IMR-90 (cell line): ENCODE measurements around the gene EDARADD. TPM values are rescaled to one million over a fixed set of nuclear protein-coding genes. Genes with fewer than 3 reads are reported as not detected.

ENCODE experiments used
- ATAC-seq: fragments of 200-7000 bp; cut with Tn5 transposase; 2 replicates; pipeline ENCODE4 v1.9.1; 2020; ENCODE audit warnings: low read depth, mild to moderate bottlenecking, moderate library complexity
- BruUV-seq: library from RNA; stranded (reverse); fragments of 400-500 nt; replicated peaks from 2 replicates; lab custom pipeline; 2021; lab: Mats Ljungman, UMichigan
- CTCF ChIA-PET: fragments of 300-600 bp; formaldehyde crosslinking; extraction: SDS; loops from one replicate; lab custom pipeline; 2021; ENCODE audit warnings: antibody characterized with exemption; lab: Yijun Ruan, JAX
- POLR2A ChIA-PET: fragments of 300-600 bp; sonication (Branson Sonifier 250); formaldehyde crosslinking; loops from one replicate; lab custom pipeline; 2022; ENCODE audit warnings: antibody characterized with exemption; ENCODE audit not compliant: unreplicated experiment; lab: Charles Lee
- DNase-seq: peaks from one replicate; pipeline ENCODE4 v3.0.0; 2013
- H2AFZ ChIP-seq: replicated peaks from 2 replicates; pipeline ENCODE3; 2013; ENCODE audit warnings: low read length, mild to moderate bottlenecking; ENCODE audit not compliant: poor library complexity
- H2AK5ac ChIP-seq: 2 replicates; pipeline ENCODE4 v1.6.1; 2013; ENCODE audit warnings: low read depth, low read length, inconsistent platforms
- H2AK9ac ChIP-seq: replicated peaks from 2 replicates; pipeline ENCODE3; 2013; ENCODE audit warnings: mild to moderate bottlenecking, low read depth, low read length, moderate library complexity; ENCODE audit not compliant: poor library complexity
- H2BK120ac ChIP-seq: 2 replicates; pipeline ENCODE4 v1.6.1; 2013; ENCODE audit warnings: low read depth, low read length, inconsistent platforms
- H2BK15ac ChIP-seq: 3 replicates; pipeline ENCODE4 v1.6.1; 2013; ENCODE audit warnings: low read depth, low read length, inconsistent platforms
- H2BK20ac ChIP-seq: 2 replicates; pipeline ENCODE4 v1.6.1; 2013; ENCODE audit warnings: low read depth, mild to moderate bottlenecking, inconsistent platforms, low read length, moderate library complexity
- H2BK5ac ChIP-seq: 2 replicates; pipeline ENCODE4 v1.6.1; 2013; ENCODE audit warnings: mild to moderate bottlenecking, low read depth, low read length, inconsistent platforms; ENCODE audit not compliant: poor library complexity, severe bottlenecking
- H3K14ac ChIP-seq: replicated peaks from 2 replicates; pipeline ENCODE4 v1.6.1; 2013; ENCODE audit warnings: low read depth, low read length, inconsistent platforms
- H3K18ac ChIP-seq: 2 replicates; pipeline ENCODE4 v1.6.1; 2013; ENCODE audit warnings: low read depth, low read length, control low read depth
- H3K23ac ChIP-seq: 2 replicates; pipeline ENCODE4 v1.6.1; 2013; ENCODE audit warnings: low read depth, low read length, inconsistent platforms
- H3K27ac ChIP-seq: 2 replicates; pipeline ENCODE4 v1.5.1; 2013; ENCODE audit warnings: mild to moderate bottlenecking, control low read depth, low read length; ENCODE audit not compliant: insufficient read depth
- H3K27me3 ChIP-seq: 2 replicates; pipeline ENCODE4 v1.6.1; 2013; ENCODE audit warnings: low read length; ENCODE audit not compliant: control insufficient read depth, insufficient read depth
- H3K36me3 ChIP-seq: 2 replicates; pipeline ENCODE4 v1.6.1; 2013; ENCODE audit warnings: low read length, mixed read lengths; ENCODE audit not compliant: control insufficient read depth, insufficient read depth
- H3K4ac ChIP-seq: 2 replicates; pipeline ENCODE4 v1.6.1; 2013; ENCODE audit warnings: low read depth, low read length, inconsistent platforms
- H3K4me1 ChIP-seq: 2 replicates; pipeline ENCODE4 v1.6.1; 2013; ENCODE audit warnings: low read length, mixed read lengths; ENCODE audit not compliant: control insufficient read depth, insufficient read depth
- H3K4me2 ChIP-seq: 2 replicates; pipeline ENCODE4 v1.6.1; 2013; ENCODE audit warnings: low read depth, mild to moderate bottlenecking, control low read depth, low read length, moderate library complexity
- H3K4me3 ChIP-seq: 2 replicates; pipeline ENCODE4 v1.5.1; 2013; ENCODE audit warnings: low read depth, mild to moderate bottlenecking, control low read depth, low read length, moderate library complexity; ENCODE audit not compliant: insufficient read depth
- H3K56ac ChIP-seq: 2 replicates; pipeline ENCODE4 v1.6.1; 2013; ENCODE audit warnings: low read length, inconsistent platforms; ENCODE audit not compliant: insufficient read depth; ENCODE audit errors: extremely low read depth
- H3K79me1 ChIP-seq, 2 experiments: 2 replicates each; pipeline ENCODE4 v1.6.1; 2013; ENCODE audit warnings: low read length in 2 of 2, inconsistent platforms in 1 of 2, low read depth in 1 of 2
- H3K9ac ChIP-seq: 2 replicates; pipeline ENCODE4 v1.6.1; 2013; ENCODE audit warnings: low read depth, low read length, control low read depth
- H3K9me1 ChIP-seq: 2 replicates; pipeline ENCODE4 v1.6.1; 2013; ENCODE audit warnings: low read length, inconsistent platforms; ENCODE audit not compliant: insufficient read depth
- H3K9me3 ChIP-seq: 2 replicates; pipeline ENCODE4 v1.6.1; 2013; ENCODE audit warnings: low read length; ENCODE audit not compliant: control insufficient read depth, insufficient read depth
- H4K20me1 ChIP-seq: 2 replicates; pipeline ENCODE4 v1.6.1; 2013; ENCODE audit warnings: low read length, inconsistent platforms; ENCODE audit not compliant: insufficient read depth
- H4K5ac ChIP-seq: 2 replicates; pipeline ENCODE4 v1.6.1; 2013; ENCODE audit warnings: mild to moderate bottlenecking, low read depth, low read length, control low read depth
- H4K8ac ChIP-seq, 2 experiments: 2 replicates each; pipeline ENCODE4 v1.6.1; 2013; ENCODE audit warnings: low read depth in 2 of 2, low read length in 2 of 2, control low read depth in 1 of 2, inconsistent platforms in 1 of 2
- H4K91ac ChIP-seq: 2 replicates; pipeline ENCODE4 v1.6.1; 2013; ENCODE audit warnings: low read depth, low read length, inconsistent platforms; ENCODE audit not compliant: insufficient read depth
- BHLHE40 ChIP-seq: fragments of 150-350 bp; IDR thresholded peaks from 2 replicates; pipeline ENCODE4 v1.6.1; 2016; ENCODE audit warnings: mild to moderate bottlenecking, low read depth, low read length
- CHD1 ChIP-seq: IDR thresholded peaks from 2 replicates; pipeline ENCODE4 v1.6.1; 2012; ENCODE audit warnings: low read depth, low read length, improper control_type of control experiment
- MAFK ChIP-seq: IDR thresholded peaks from 2 replicates; pipeline ENCODE4 v1.6.1; 2012; ENCODE audit warnings: low read depth, low read length, improper control_type of control experiment
- MAZ ChIP-seq: IDR thresholded peaks from 2 replicates; pipeline ENCODE4 v1.6.1; 2012; ENCODE audit warnings: low read depth, mild to moderate bottlenecking, low read length, improper control_type of control experiment, moderate library complexity, borderline replicate concordance
- NFE2L2 ChIP-seq: fragments of 150-350 bp; IDR thresholded peaks from 2 replicates; pipeline ENCODE4 v1.6.1; 2016; ENCODE audit warnings: low read depth, mild to moderate bottlenecking, low read length
- RCOR1 ChIP-seq: IDR thresholded peaks from 2 replicates; pipeline ENCODE4 v1.6.1; 2012; ENCODE audit warnings: mild to moderate bottlenecking, low read length, improper control_type of control experiment; ENCODE audit not compliant: insufficient replicate concordance
- USF2 ChIP-seq: fragments of 150-350 bp; IDR thresholded peaks from 2 replicates; pipeline ENCODE4 v1.6.1; 2017; ENCODE audit warnings: mild to moderate bottlenecking, antibody characterized with exemption, low read length, low read depth
- WGBS, 2 experiments: methylation state at CpG; one replicate each; pipeline versions ENCODE4 v1.1.5 to v1.1.7; 2013; ENCODE audit warnings: missing lambda C conversion rate in 2 of 2; ENCODE audit not compliant: insufficient read length in 1 of 2; ENCODE audit errors: extremely low coverage in 2 of 2; 5-methylcytosine and 5-hydroxymethylcytosine counted together
- dilution Hi-C: fragments of 300-500 bp; cut with HindIII; formaldehyde crosslinking; loops from one replicate; pipeline ENCODE4 v1.14.3; 2018; ENCODE audit warnings: low sequenced_read_pairs; ENCODE audit not compliant: unreplicated experiment
- in situ Hi-C: fragments of 300-500 bp; cut with MboI; formaldehyde crosslinking; loops from 3 replicates; pipeline ENCODE4 v1.14.3; 2019; ENCODE audit warnings: low sequenced_read_pairs, inconsistent platforms, mixed read lengths
- intact Hi-C: fragments of 100-400 bp; cut with micrococcal nuclease; formaldehyde crosslinking; loops from 2 replicates; pipeline ENCODE4 v1.10.0; 2022
- polyA plus RNA-seq, 3 experiments: library from polyadenylated mRNA; depleted of rRNA; stranded (reverse); fragments of >200 nt; gene quantifications; 2 replicates each; pipeline ENCODE4 v1.2.3, GENCODE V29; 2012; ENCODE audit warnings: low replicate concordance in 1 of 3
- total RNA-seq: library from RNA; depleted of rRNA; stranded (reverse); fragments of >200 nt; gene quantifications from 2 replicates; pipeline ENCODE4 v1.2.3, GENCODE V29; 2012
- TF ChIP-seq, protein P1 (sequence below): conservative IDR thresholded peaks from 2 replicates; pipeline ENCODE4 v1.5.1; 2012; ENCODE audit warnings: mild to moderate bottlenecking, low read depth, low read length, improper control_type of control experiment
- TF ChIP-seq, protein P2 (sequence below): fragments of 150-350 bp; IDR thresholded peaks from 2 replicates; pipeline ENCODE4 v1.6.1; 2016; ENCODE audit warnings: low read depth, mild to moderate bottlenecking, low read length, moderate library complexity, borderline replicate concordance

Gene EDARADD
- total and polyA plus RNA-seq, 2 of the 4 experiments (the other 2 are of a cell fraction), result not detected

GRCh38 chr1:236509647-236510401, 115.7 kb downstream of the EDARADD start:
- Histone ChIP-seq H3K27me3 (peaks cover 2% of the 10 kb centered on the region; the same call in 1 of the 2 replicates), H2BK20ac (no peak overlapping the region), H3K27ac (no peak overlapping the region), H3K14ac (no peak overlapping the region), H4K91ac (no peak overlapping the region; the same call in 1 of the 2 replicates), H2AK5ac (no peak overlapping the region), H2BK15ac (no peak overlapping the region), H3K36me3 (no peaks in the 10 kb centered on the region), H3K4me1 (peaks cover 2% of the 10 kb centered on the region; the same call in 1 of the 2 replicates), H3K56ac (no peak overlapping the region), H3K4me3 (no peak overlapping the region), H3K9ac (no peak overlapping the region), H3K9me3 (no peaks in the 10 kb centered on the region), H3K79me1 (no peaks in the 10 kb centered on the region), H3K9me1 (no peaks in the 10 kb centered on the region), H2BK5ac (no peak overlapping the region), H2AFZ (no peak overlapping the region), H4K20me1 (no peaks in the 10 kb centered on the region), H2BK120ac (no peak overlapping the region), H2AK9ac (no peak overlapping the region), H4K8ac (no peak overlapping the region), H4K5ac (no peak overlapping the region), H3K18ac (no peak overlapping the region), H3K23ac (no peak overlapping the region), H3K4me2 (no peak overlapping the region), H3K4ac (no peak overlapping the region)
- in situ Hi-C loops (no loop called here), dilution Hi-C loops (no loop called here), intact Hi-C loops (no loop called here)
- BruUV-seq, result no TSS peak
- no peak for ATAC-seq
- WGBS, 2 experiments, result 50% methylated on average over 1 of the region's 8 CpGs; no CpG with 5 or more reads in 1 of the 2 experiments
- DNase-seq, result no peak
- TF ChIP-seq USF2 (no peak), RCOR1 (no peak), NFE2L2 (no peak), BHLHE40 (no peak), MAFK (no peak), MAZ (no peak), CHD1 (no peak)
- TF ChIP-seq, protein P1, sequence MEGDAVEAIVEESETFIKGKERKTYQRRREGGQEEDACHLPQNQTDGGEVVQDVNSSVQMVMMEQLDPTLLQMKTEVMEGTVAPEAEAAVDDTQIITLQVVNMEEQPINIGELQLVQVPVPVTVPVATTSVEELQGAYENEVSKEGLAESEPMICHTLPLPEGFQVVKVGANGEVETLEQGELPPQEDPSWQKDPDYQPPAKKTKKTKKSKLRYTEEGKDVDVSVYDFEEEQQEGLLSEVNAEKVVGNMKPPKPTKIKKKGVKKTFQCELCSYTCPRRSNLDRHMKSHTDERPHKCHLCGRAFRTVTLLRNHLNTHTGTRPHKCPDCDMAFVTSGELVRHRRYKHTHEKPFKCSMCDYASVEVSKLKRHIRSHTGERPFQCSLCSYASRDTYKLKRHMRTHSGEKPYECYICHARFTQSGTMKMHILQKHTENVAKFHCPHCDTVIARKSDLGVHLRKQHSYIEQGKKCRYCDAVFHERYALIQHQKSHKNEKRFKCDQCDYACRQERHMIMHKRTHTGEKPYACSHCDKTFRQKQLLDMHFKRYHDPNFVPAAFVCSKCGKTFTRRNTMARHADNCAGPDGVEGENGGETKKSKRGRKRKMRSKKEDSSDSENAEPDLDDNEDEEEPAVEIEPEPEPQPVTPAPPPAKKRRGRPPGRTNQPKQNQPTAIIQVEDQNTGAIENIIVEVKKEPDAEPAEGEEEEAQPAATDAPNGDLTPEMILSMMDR, result no peak
- TF ChIP-seq, protein P2, sequence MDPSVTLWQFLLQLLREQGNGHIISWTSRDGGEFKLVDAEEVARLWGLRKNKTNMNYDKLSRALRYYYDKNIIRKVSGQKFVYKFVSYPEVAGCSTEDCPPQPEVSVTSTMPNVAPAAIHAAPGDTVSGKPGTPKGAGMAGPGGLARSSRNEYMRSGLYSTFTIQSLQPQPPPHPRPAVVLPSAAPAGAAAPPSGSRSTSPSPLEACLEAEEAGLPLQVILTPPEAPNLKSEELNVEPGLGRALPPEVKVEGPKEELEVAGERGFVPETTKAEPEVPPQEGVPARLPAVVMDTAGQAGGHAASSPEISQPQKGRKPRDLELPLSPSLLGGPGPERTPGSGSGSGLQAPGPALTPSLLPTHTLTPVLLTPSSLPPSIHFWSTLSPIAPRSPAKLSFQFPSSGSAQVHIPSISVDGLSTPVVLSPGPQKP, result no peak
- ChIA-PET CTCF (interaction anchor here (0.6 kb wide), 1 partner anchor 25 kb away, joined by 3 read pairs; no protein-coding TSS in a partner anchor), POLR2A (no interaction called here)
